NCI-H748 (cell line): ENCODE results near the gene ZP2.
"Not testable (repeated sequence)": the region's sequence is repeated elsewhere in the genome, so short reads cannot be mapped to it uniquely, and the experiment has no call there.

Experiments
- DNase-seq: peaks from one replicate; lab custom pipeline; 2025; ENCODE audit not compliant: unreplicated experiment; lab: John Stamatoyannopoulos, UW

The ZP2 gene

GRCh38 chr16:21152160-21153030, 59.0 kb downstream of the ZP2 start:
- not testable (repeated sequence) for DNase-seq

- DNase-seq = peak; percentile 63
Observed at GRCh38 chr16:21150375-21151001, 60.9 kb downstream of the ZP2 start, which contains the start of gene DNAH3. DNAH3 (minus strand) TSS chr16:21150846; CDS start chr16:21150319, 527 bp downstream.
